GM23248 (cell line): ENCODE data around the gene DIDO1. TPM values are rescaled to one million over a fixed set of nuclear protein-coding genes. Genes with fewer than 3 reads are reported as not detected.
A peak's percentile ranks its signal among the peaks of the same experiment; 100 is the strongest.

Experiments used
- DNase-seq: peaks from one replicate; pipeline ENCODE4 v3.0.0-alpha.2; 2015
- H2AFZ ChIP-seq: fragments of 200-600 bp; sonication (generic); 2 replicates; pipeline ENCODE4 v1.6.1; 2016; ENCODE audit warnings: antibody characterized with exemption
- H3F3A ChIP-seq: fragments of 200-600 bp; sonication (generic); 2 replicates; pipeline ENCODE4 v1.6.1; 2016; ENCODE audit warnings: mild to moderate bottlenecking, antibody characterized with exemption, mixed run types; ENCODE audit not compliant: insufficient read depth
- H3K27ac ChIP-seq: fragments of 200-600 bp; sonication (generic); 2 replicates; pipeline ENCODE4 v1.5.1; 2016; ENCODE audit warnings: mild to moderate bottlenecking
- H3K27me3 ChIP-seq: fragments of 200-600 bp; sonication (generic); replicated peaks from 2 replicates; pipeline ENCODE4 v1.6.1; 2016; ENCODE audit warnings: mild to moderate bottlenecking; ENCODE audit not compliant: insufficient read depth
- H3K36me3 ChIP-seq: fragments of 200-600 bp; sonication (generic); 2 replicates; pipeline ENCODE4 v1.6.1; 2016; ENCODE audit warnings: low read depth, mild to moderate bottlenecking
- H3K4me1 ChIP-seq: fragments of 200-600 bp; sonication (generic); 2 replicates; pipeline ENCODE4 v1.6.1; 2016; ENCODE audit warnings: mild to moderate bottlenecking; ENCODE audit not compliant: insufficient read depth
- H3K4me2 ChIP-seq: fragments of 200-600 bp; sonication (generic); one replicate; pipeline ENCODE4 v1.6.1; 2016; ENCODE audit warnings: mild to moderate bottlenecking; ENCODE audit not compliant: unreplicated experiment
- H3K4me3 ChIP-seq: fragments of 200-600 bp; sonication (generic); 2 replicates; pipeline ENCODE4 v1.5.1; 2016; ENCODE audit warnings: mild to moderate bottlenecking
- H3K79me2 ChIP-seq: fragments of 200-600 bp; sonication (generic); 2 replicates; pipeline ENCODE4 v1.6.1; 2016; ENCODE audit warnings: mild to moderate bottlenecking; ENCODE audit not compliant: insufficient read depth
- H3K9ac ChIP-seq: fragments of 200-600 bp; sonication (generic); 2 replicates; pipeline ENCODE4 v1.6.1; 2016; ENCODE audit warnings: mild to moderate bottlenecking
- H3K9me2 ChIP-seq: fragments of 200-600 bp; sonication (generic); 2 replicates; pipeline ENCODE4 v1.6.1; 2016; ENCODE audit warnings: mixed run types, mild to moderate bottlenecking, moderate library complexity; ENCODE audit not compliant: insufficient read depth
- H3K9me3 ChIP-seq: fragments of 200-600 bp; sonication (generic); one replicate; pipeline ENCODE4 v1.6.1; 2017; ENCODE audit warnings: low read depth
- H4K20me1 ChIP-seq: fragments of 200-600 bp; sonication (generic); 2 replicates; pipeline ENCODE4 v1.6.0; 2016; ENCODE audit not compliant: insufficient read depth
- EZH2 ChIP-seq: fragments of 200-600 bp; sonication (generic); IDR thresholded peaks from 2 replicates; pipeline ENCODE4 v1.6.1; 2018; ENCODE audit warnings: antibody characterized with exemption, mild to moderate bottlenecking; ENCODE audit not compliant: insufficient read depth, poor library complexity, severe bottlenecking
- EZH2phosphoT487 ChIP-seq: fragments of 200-600 bp; sonication (generic); IDR thresholded peaks from 2 replicates; pipeline ENCODE4 v1.6.1; 2018; ENCODE audit warnings: antibody characterized with exemption, moderate library complexity, mild to moderate bottlenecking, low read depth; ENCODE audit not compliant: insufficient read depth
- WGBS, 2 experiments: methylation state at CpG; one replicate each; pipeline ENCODE4 v1.1.6; 2015 to 2017; ENCODE audit warnings: low lambda C conversion rate in 2 of 2, low coverage in 1 of 2; ENCODE audit errors: missing lambda C conversion rate in 2 of 2; 5-methylcytosine and 5-hydroxymethylcytosine counted together
- in situ Hi-C: fragments of 300-500 bp; cut with MboI; formaldehyde crosslinking; loops from 2 replicates; pipeline ENCODE4 v1.15.0; 2020
- polyA plus RNA-seq: library from polyadenylated mRNA; unstranded; fragments of >200 nt; fragmentation: Nextera tagmentation; extraction: Ambion mirVana; gene quantifications from 2 replicates; pipeline ENCODE4 v1.2.1, GENCODE V29; 2016
- total RNA-seq: library from RNA; depleted of rRNA; stranded (reverse); fragments of >200 nt; shearing (Covaris generic); gene quantifications from 2 replicates; pipeline ENCODE4 v1.2.3, GENCODE V29; 2014

DIDO1 gene
- total and polyA plus RNA-seq, 2 experiments from 2014 or later, result 16.2 to 37.1 TPM

GRCh38 chr20:62927128-62927705 is 912 bp upstream of the DIDO1 start:
- Histone ChIP-seq H2AFZ (no peak overlapping the region), H3K79me2 (peaks cover 96% of the 10 kb centered on the region), H3F3A (peaks cover 40% of the 10 kb centered on the region), H3K4me1 (peaks cover 43% of the 10 kb centered on the region), H4K20me1 (peaks cover 16% of the 10 kb centered on the region; the same call in 1 of the 2 replicates), H3K27ac (peak overlapping the region; percentile 95), H3K4me3 (peak overlapping the region; percentile 95), H3K4me2 (peak overlapping the region; percentile 80), H3K9ac (peak overlapping the region; percentile 99), H3K27me3 (no peaks in the 10 kb centered on the region), H3K9me3 (no peaks in the 10 kb centered on the region), H3K9me2 (no peaks in the 10 kb centered on the region), H3K36me3 (no peaks in the 10 kb centered on the region)
- 77 to 79% methylated on average over 8 to 12 of the region's 12 CpGs for WGBS, 2 experiments
- in situ Hi-C loops, result no loop called here
- TF ChIP-seq EZH2, result no peak
- TF ChIP-seq EZH2phosphoT487, result no peak
- DNase-seq, result no peak

- peaks cover 20% of the 10 kb centered on the region; the same call in 1 of the 2 replicates for H4K20me1 ChIP-seq
- in situ Hi-C loops, result no loop called here
Observed at GRCh38 chr20:62925420-62926228, 681 bp downstream of the DIDO1 start.

GRCh38 chr20:62925076-62925419 is 1.3 kb downstream of the DIDO1 start:
- WGBS, 2 experiments, result 1% methylated on average over 4 of the region's 4 CpGs
- Histone ChIP-seq H3K9ac (peak overlapping the region; percentile 99), H3K27ac (peak overlapping the region; percentile 95), H4K20me1 (peaks cover 25% of the 10 kb centered on the region), H3K79me2 (peaks cover 96% of the 10 kb centered on the region), H3K36me3 (no peaks in the 10 kb centered on the region), H2AFZ (no peak overlapping the region), H3K9me2 (no peaks in the 10 kb centered on the region), H3K4me2 (peak overlapping the region; percentile 91), H3K4me3 (peak overlapping the region; percentile 95), H3K9me3 (no peaks in the 10 kb centered on the region), H3K27me3 (no peaks in the 10 kb centered on the region), H3K4me1 (peaks cover 61% of the 10 kb centered on the region), H3F3A (peaks cover 47% of the 10 kb centered on the region)
- DNase-seq, result no peak
- in situ Hi-C loops, result no loop called here
- TF ChIP-seq EZH2phosphoT487, result no peak
- no peak for TF ChIP-seq EZH2

More at GRCh38 chr20:62925420-62926228, 681 bp downstream of the DIDO1 start:
- Histone ChIP-seq H3K9me3 (no peaks in the 10 kb centered on the region), H3F3A (peaks cover 49% of the 10 kb centered on the region), H3K36me3 (no peaks in the 10 kb centered on the region), H3K79me2 (peaks cover 96% of the 10 kb centered on the region), H3K4me1 (peaks cover 57% of the 10 kb centered on the region), H3K27ac (peak overlapping the region; percentile 95), H3K9ac (peak overlapping the region; percentile 99), H3K4me3 (peak overlapping the region; percentile 95), H2AFZ (no peak overlapping the region), H3K27me3 (no peaks in the 10 kb centered on the region), H3K4me2 (peak overlapping the region; percentile 91), H3K9me2 (no peaks in the 10 kb centered on the region)
- TF ChIP-seq EZH2phosphoT487 (no peak), EZH2 (no peak)
- DNase-seq, result peak; percentile 75
- WGBS, 2 experiments, result 0% methylated on average over 46 to 63 of the region's 63 CpGs

GRCh38 chr20:62924442-62925075 is 1.7 kb downstream of the DIDO1 start:
- Histone ChIP-seq H2AFZ (no peak overlapping the region), H3K4me1 (peaks cover 59% of the 10 kb centered on the region), H3K79me2 (peaks cover 96% of the 10 kb centered on the region), H3K9me3 (no peaks in the 10 kb centered on the region), H3K9me2 (no peaks in the 10 kb centered on the region), H3K27ac (peak overlapping the region; percentile 95), H3K36me3 (no peaks in the 10 kb centered on the region), H3F3A (peaks cover 51% of the 10 kb centered on the region), H3K4me3 (peak overlapping the region; percentile 95), H3K9ac (peak overlapping the region; percentile 99), H4K20me1 (peaks cover 29% of the 10 kb centered on the region), H3K4me2 (peak overlapping the region; percentile 91), H3K27me3 (no peaks in the 10 kb centered on the region)
- WGBS, 2 experiments, result 11 to 15% methylated on average over 12 of the region's 12 CpGs
- peak; percentile 77 for DNase-seq
- in situ Hi-C loops, result no loop called here
- TF ChIP-seq EZH2, result no peak
- TF ChIP-seq EZH2phosphoT487, result no peak
